ENCODE results near the gene KRT222. TPM values are rescaled to one million over a fixed set of nuclear protein-coding genes. Genes with fewer than 3 reads are reported as not detected.

The KRT222 gene
- polyA plus RNA-seq (2013, experiment 1 of 2; ENCODE audit: insufficient read length): not detected
- polyA plus RNA-seq (2013, experiment 2 of 2; ENCODE audit: insufficient read length): 0.14 TPM

- DNase-seq: no peak
Measured at GRCh38 chr17:40664582-40665333, at the start of gene KRT222. Gene KRT222, minus strand, starts transcription at chr17:40665177. Its CDS starts 78 bp downstream, at chr17:40665099.

GRCh38 chr17:40714473-40714872, 49.5 kb upstream of the KRT222 start:
- no peak for DNase-seq

DNA sequence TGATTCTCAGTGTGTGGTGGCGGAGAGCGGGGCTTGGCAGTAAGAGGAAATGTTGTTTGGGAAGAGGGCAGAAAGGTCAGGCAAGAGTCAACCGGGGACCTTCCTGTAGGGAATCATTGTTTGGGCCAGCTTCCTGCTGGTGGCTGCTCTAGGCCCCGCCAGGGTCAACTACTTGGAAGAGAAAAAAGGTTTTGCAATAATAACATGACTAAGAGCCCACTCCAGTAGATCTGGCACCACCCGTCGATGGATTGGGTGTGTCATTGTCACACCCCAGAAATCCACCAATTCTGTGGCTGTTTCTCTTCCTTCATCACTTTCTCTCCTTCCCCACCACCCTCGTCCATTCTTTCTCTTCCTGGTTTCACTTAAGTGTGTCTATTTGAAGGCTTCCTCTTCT, 42.8 kb upstream of the KRT222 start:
- DNase-seq: no peak

GRCh38 chr17:40705584-40705983, 40.6 kb upstream of the KRT222 start:
- no peak for DNase-seq

DNA sequence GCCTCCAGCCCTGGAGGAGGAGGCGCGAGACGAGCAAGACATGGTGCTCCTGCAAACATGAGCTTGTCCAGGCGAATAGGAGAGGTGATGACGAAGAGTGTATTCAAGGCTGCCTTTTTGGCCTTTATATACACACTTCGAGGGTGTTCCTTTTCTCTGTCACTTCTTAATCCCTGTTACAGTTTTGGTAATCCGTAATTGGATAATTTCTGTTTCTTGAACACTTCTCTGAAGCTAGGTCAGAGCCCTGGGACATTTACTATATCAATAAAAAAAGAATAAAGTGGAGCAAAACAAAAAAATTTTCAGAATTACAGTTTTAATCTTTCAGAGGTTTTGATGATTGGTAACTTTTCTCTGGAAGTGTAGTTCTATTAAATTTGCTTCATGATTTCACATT, 38.7 kb upstream of the KRT222 start, which contains the start of gene KRT24:
Gene KRT24, minus strand, starts transcription at position 101 of the 400 bp plus-strand sequence. Its CDS starts 59 bp downstream, at position 42.
- DNase-seq: no peak

DNA sequence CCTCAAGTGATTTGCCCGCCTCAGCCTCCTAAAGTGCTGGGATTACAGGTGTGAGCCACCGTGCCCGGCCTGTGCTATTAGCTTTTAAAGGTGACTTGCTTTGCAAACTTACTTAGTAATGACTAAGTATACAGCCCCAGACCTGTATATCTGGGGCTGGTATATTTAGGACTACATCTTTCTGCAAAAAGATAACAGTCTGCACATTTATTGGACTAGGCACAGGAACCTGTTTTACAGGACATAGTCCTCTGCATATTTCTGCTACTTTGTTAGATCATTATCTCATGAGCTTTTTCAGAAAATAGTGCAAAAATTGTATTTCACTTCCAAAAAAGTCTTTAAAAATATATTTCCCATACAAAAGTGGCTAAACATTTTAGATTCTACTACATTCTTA, 37.3 kb upstream of the KRT222 start:
- DNase-seq: no peak

DNA sequence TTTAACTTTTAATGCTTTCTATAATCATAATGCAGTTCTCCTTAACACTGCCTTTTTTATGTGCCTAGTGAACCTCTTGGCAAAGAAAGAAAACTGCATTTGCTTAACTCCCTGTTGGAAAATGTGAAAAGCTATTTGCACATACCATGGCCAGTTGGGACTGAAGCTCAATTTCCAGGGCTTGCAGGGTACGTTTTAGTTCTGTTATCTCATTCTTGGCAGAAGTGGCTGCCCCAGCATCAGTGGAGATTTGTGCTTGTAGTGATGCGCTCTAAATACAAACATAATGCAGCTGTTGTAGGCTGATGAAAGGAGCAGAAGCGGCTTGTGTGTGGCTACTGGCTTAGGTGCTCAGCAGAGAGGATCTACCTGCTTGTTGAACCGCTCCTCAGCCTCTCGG, 34.9 kb upstream of the KRT222 start:
- DNase-seq: no peak

GRCh38 chr17:40699371-40699770, 34.4 kb upstream of the KRT222 start:
- DNase-seq: no peak

- DNase-seq: no peak
Measured at GRCh38 chr17:40697297-40697696, 32.3 kb upstream of the KRT222 start.

DNA sequence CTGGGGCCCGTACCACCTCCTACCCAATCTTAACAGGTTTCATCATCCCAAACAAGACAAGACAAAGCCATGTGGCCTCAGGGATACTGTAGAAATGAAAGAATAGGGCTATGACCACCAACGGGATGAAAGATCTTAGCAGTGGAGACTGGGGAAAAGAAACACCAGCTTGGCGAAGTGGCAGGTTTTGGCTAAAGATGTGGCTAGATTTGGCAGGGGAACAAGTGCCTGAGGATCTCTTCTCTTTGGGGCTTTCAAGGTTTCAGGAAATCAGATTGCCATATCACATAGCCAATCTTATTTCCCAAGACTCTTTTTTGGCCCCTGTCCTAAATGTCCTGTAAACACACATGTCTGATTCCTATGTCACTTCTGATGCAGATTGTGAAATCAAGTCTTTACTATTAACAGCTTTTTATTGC, 31.7 kb upstream of the KRT222 start:
- DNase-seq: no peak

- no peak for DNase-seq
Measured at GRCh38 chr17:40695874-40696472, 31.0 kb upstream of the KRT222 start.

DNA sequence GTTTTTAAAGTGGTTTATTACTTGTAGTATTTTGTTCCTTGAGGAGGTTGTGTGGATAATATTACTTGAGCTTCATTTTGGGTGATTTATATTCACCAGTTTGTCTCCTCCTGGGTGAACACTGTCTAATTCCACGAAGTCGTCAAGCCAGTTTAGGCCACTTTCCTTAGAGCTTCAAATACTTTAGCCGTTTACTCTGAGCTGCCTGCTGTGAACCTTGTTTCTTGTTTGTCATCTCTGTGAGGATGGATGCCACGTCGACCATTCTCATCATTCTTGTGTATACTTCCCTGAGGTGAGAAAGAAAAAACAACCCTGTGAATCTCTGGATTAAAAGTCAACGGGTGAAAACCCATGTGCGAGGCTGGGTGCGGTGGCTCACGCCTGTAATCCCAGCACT, 29.6 kb upstream of the KRT222 start:
- no peak for DNase-seq

- no peak for DNase-seq
Measured at GRCh38 chr17:40687106-40687505, 22.1 kb upstream of the KRT222 start.

- no peak for DNase-seq
Measured at GRCh38 chr17:40686192-40686591, 21.2 kb upstream of the KRT222 start.

DNA sequence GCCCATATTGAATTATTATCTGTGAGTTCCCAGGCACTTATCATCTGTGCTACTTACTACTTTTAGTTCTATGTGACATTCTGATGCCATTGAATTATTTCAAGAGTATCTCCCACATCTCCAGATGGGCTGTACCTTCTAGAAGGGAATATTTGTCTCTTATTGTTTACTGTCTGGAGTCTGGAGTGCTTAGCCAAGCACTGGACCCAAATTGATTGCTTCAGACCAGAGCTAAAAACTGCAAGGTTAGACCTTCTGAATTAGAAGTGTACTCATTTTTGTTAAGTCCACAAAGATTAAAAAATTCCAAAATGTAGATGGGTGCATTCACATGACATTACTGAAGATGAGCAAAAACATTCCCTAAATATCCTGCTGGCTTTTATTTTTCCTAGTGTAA, 16.0 kb upstream of the KRT222 start:
- DNase-seq: no peak

DNA sequence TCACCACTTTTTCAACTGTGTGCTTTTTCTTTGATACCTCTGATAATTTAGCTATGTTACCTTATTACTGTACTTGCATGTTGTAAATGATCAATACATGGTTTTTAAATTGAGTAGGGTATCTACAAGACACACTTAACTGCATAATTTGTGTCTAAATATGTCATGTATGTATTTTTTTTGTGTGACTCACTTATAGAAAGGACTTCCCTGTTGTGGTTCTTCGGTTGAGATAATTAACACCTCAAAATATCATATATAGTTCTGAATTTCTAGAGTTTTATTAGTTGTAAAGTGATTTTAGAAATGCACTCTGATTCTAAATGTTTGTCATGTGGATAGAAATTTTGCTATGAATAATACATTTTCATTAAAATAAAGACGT, 14.5 kb upstream of the KRT222 start:
- no peak for DNase-seq

DNA sequence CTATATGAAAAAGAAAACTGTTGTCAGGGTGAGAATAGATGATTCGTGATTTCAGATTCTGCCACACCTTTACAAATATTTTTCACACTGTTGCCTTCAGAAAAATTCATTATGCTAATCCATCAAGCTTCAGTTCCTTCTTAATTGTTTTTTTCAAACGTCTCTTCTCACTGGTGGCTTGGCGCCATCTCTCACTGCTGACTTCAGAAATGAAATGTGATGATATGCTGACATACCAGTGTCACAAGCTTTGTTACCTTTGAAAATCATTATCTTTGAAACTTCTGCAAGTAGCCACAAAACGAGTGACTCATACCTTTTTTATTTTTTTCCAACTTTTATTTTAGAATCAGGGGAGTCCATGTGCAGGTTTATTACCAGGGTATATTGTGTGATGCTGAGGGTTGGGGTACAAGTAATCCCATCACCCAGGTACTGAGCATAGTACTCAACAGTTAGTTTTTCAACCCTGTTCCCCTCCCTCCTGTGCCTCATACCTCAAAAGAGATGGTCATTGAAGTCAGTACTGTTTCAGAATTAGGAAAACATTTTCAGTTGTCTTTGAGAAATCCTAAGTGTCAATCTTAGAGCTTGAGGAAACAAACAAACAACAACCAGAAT, 14.0 kb upstream of the KRT222 start:
- DNase-seq: no peak

DNA sequence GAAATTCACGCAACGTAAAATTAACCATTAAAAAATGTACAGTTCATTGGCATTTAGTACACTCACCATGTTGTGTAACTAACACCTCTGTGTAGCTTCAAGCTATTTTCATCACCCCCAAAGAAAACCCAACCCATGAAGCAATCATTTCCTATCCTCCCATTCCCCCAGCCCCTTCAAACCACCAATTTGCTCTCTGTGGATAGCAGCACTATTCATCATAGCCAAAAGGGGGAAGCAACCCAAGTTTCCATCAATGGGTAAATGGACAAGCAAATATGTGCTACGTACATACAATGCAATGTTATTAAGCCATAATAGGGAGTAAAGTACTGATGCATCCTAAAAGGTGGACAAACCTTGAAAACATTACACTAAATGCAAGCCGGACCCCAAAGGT, 10.9 kb upstream of the KRT222 start:
- DNase-seq: no peak

- DNase-seq: no peak
Measured at GRCh38 chr17:40672654-40673053, 7.7 kb upstream of the KRT222 start.

- DNase-seq: no peak
Measured at GRCh38 chr17:40671282-40671681, 6.3 kb upstream of the KRT222 start.

DNA sequence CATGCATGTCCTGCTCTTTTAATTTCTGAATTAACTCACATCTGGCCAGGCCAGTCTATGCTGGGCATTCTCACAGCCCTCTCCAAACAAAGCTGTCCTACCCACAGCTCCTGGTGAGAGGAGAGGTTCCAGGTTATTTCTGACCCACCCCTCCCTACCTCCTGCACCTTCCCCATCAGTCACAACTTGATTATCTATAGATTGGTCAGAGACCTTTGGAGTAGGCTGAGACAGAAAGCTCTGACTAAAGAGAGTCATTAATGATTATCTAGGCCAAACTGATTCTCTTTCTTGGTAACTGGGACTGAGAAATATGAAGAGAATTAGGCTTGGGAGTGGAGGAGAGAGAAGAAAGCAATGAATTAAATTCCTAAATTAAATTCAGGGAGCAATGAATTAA, 1.4 kb upstream of the KRT222 start:
- no peak for DNase-seq

- no peak for DNase-seq
Measured at GRCh38 chr17:40663252-40663651, 1.7 kb downstream of the KRT222 start.

GRCh38 chr17:40659911-40660310, 5.1 kb downstream of the KRT222 start:
- DNase-seq: no peak

GRCh38 chr17:40658396-40658795, 6.6 kb downstream of the KRT222 start:
- no peak for DNase-seq

Data from fibroblast of skin of scalp (primary cell).